K562 (cell line): ENCODE data around the gene KATNAL2. TPM values are rescaled to one million over a fixed set of nuclear protein-coding genes. Genes with fewer than 3 reads are reported as not detected.

Experiments
- ATAC-seq: fragments of 200-7000 bp; cut with Tn5 transposase; 3 replicates; pipeline ENCODE4 v1.9.1; 2020; ENCODE audit warnings: moderate library complexity
- BruUV-seq: library from RNA; stranded (reverse); fragments of 400-500 nt; replicated peaks from 2 replicates; lab custom pipeline; 2021; lab: Mats Ljungman, UMichigan
- CTCF ChIA-PET: fragments of 300-600 bp; formaldehyde crosslinking; extraction: SDS; loops from one replicate; lab custom pipeline; 2021; ENCODE audit warnings: low intra/inter-chr PET ratio; lab: Yijun Ruan, JAX
- POLR2A ChIA-PET: fragments of 300-600, 350-650 bp; sonication (Branson Sonifier 250); formaldehyde crosslinking; extraction: SDS; loops from one replicate; lab custom pipeline; 2021; ENCODE audit warnings: antibody characterized with exemption, inconsistent platforms; lab: Yijun Ruan, JAX
- DNase-seq, 4 experiments: peaks; one replicate each; pipeline versions ENCODE4 v3.0.0 to v3.0.0-alpha.2; 2011 to 2018; ENCODE audit warnings: low spot score in 3 of 4, mixed read lengths in 3 of 4; ENCODE audit errors: extremely low read depth in 1 of 4
- FAIRE-seq: peaks from 2 replicates; lab custom pipeline; 2011; peaks lifted over from hg19 to GRCh38; lab: Jason Lieb, UNC
- H2AFZ ChIP-seq: 2 replicates; pipeline ENCODE4 v1.6.0; 2011; ENCODE audit warnings: low read depth, low read length, control low read depth, inconsistent platforms
- H3K27ac ChIP-seq: fragments of 200-600 bp; 3 replicates; pipeline ENCODE4 v1.8.0; 2011; ENCODE audit warnings: low read depth, mild to moderate bottlenecking, control low read depth, inconsistent platforms, low read length, moderate library complexity, mixed read lengths; ENCODE audit errors: extremely low read depth
- H3K27me3 ChIP-seq, 2 experiments: fragments of 300-600 bp in 1 of 2; 2 replicates in 1 of 2; 3 replicates in 1 of 2; pipeline versions ENCODE4 v1.6.0 to v1.8.0; 2011; ENCODE audit warnings: inconsistent platforms in 2 of 2, low read length in 2 of 2, mild to moderate bottlenecking in 1 of 2, mixed read lengths in 1 of 2, moderate library complexity in 1 of 2; ENCODE audit not compliant: control insufficient read depth in 2 of 2, insufficient read depth in 2 of 2
- H3K36me3 ChIP-seq: fragments of 300-600 bp; 3 replicates; pipeline ENCODE4 v1.8.0; 2011; ENCODE audit warnings: mild to moderate bottlenecking, low read length, inconsistent platforms; ENCODE audit not compliant: control insufficient read depth, insufficient read depth
- H3K4me1 ChIP-seq, 2 experiments: fragments of 200-600 bp in 1 of 2; replicated peaks in 1 of 2; 2 replicates in 1 of 2; 3 replicates in 1 of 2; pipeline versions ENCODE4 v1.5.1 to v1.8.0; 2011; ENCODE audit warnings: inconsistent platforms in 2 of 2, low read length in 2 of 2, mild to moderate bottlenecking in 1 of 2, mixed read lengths in 1 of 2, moderate library complexity in 1 of 2; ENCODE audit not compliant: control insufficient read depth in 2 of 2, insufficient read depth in 2 of 2
- H3K4me2 ChIP-seq: 2 replicates; pipeline ENCODE4 v1.6.1; 2011; ENCODE audit warnings: low read length, control low read depth, inconsistent platforms, mixed read lengths; ENCODE audit not compliant: insufficient read depth
- H3K4me3 ChIP-seq: fragments of 200-600 bp; sonication (generic), shearing (Covaris generic); 2 replicates; pipeline ENCODE4 v1.5.1; 2016; ENCODE audit warnings: control low read depth, inconsistent platforms
- H3K79me2 ChIP-seq: fragments of 200-600 bp; 3 replicates; pipeline ENCODE4 v1.8.0; 2011; ENCODE audit warnings: low read length, inconsistent platforms; ENCODE audit not compliant: control insufficient read depth, insufficient read depth
- H3K9ac ChIP-seq, 2 experiments: 2 replicates each; pipeline versions ENCODE4 v1.6.0 to v1.6.1; 2011; ENCODE audit warnings: low read depth in 2 of 2, low read length in 2 of 2, control low read depth in 1 of 2, inconsistent platforms in 1 of 2, mild to moderate bottlenecking in 1 of 2, mixed read lengths in 1 of 2; ENCODE audit not compliant: insufficient read depth in 1 of 2
- H3K9me1 ChIP-seq: one replicate; pipeline ENCODE4 v1.6.0; 2011; ENCODE audit warnings: inconsistent platforms, mild to moderate bottlenecking, low read length, moderate library complexity; ENCODE audit not compliant: control insufficient read depth, insufficient read depth
- H3K9me3 ChIP-seq: replicated peaks from 2 replicates; pipeline ENCODE4 v1.5.1; 2011; ENCODE audit warnings: low read depth, low read length, inconsistent platforms; ENCODE audit not compliant: control insufficient read depth, insufficient read depth
- H4K20me1 ChIP-seq: replicated peaks from 2 replicates; pipeline ENCODE4 v1.6.1; 2011; ENCODE audit warnings: low read length, inconsistent platforms, mixed read lengths; ENCODE audit not compliant: control insufficient read depth, insufficient read depth
- ARID1B ChIP-seq: fragments of 450-650 bp; IDR thresholded peaks from 2 replicates; pipeline ENCODE4 v1.6.1; 2016; ENCODE audit warnings: antibody characterized with exemption, mild to moderate bottlenecking, inconsistent platforms
- BACH1 ChIP-seq: fragments of 200-800 bp; sonication (Bioruptor generic); IDR thresholded peaks from 2 replicates; pipeline ENCODE4 v1.6.1; 2016; ENCODE audit warnings: missing genetic modification characterization, missing compliant biosample characterization
- E2F6 ChIP-seq, 2 experiments: IDR thresholded peaks; 2 replicates each; pipeline ENCODE4 v1.6.1; 2011; ENCODE audit warnings: borderline replicate concordance in 1 of 2, control low read depth in 1 of 2, low read depth in 1 of 2, low read length in 1 of 2, mild to moderate bottlenecking in 1 of 2, mixed read lengths in 1 of 2, moderate library complexity in 1 of 2; ENCODE audit not compliant: insufficient read depth in 1 of 2, insufficient read length in 1 of 2, poor library complexity in 1 of 2, severe bottlenecking in 1 of 2; ENCODE audit errors: extremely low read depth in 1 of 2
- EGR1 ChIP-seq: fragments of 450-650 bp; conservative IDR thresholded peaks from 2 replicates; pipeline ENCODE4 v1.6.1; 2017; ENCODE audit warnings: mild to moderate bottlenecking
- EZH2 ChIP-seq: IDR thresholded peaks from 2 replicates; pipeline ENCODE4 v1.6.1; 2012; ENCODE audit warnings: low read depth, mild to moderate bottlenecking, inconsistent platforms, low read length, borderline replicate concordance
- HDAC6 ChIP-seq: IDR thresholded peaks from 2 replicates; pipeline ENCODE4 v1.6.1; 2012; ENCODE audit warnings: low read depth, mild to moderate bottlenecking, control low read depth, inconsistent platforms, low read length, moderate library complexity
- HNRNPLL ChIP-seq: fragments of 200-400 bp; formaldehyde crosslinking; IDR thresholded peaks from 2 replicates; pipeline ENCODE4 v1.6.1; 2017; ENCODE audit warnings: low read length, low read depth, mild to moderate bottlenecking; ENCODE audit not compliant: poor library complexity, severe bottlenecking
- MLLT1 ChIP-seq, 2 experiments: fragments of 450-650 bp; IDR thresholded peaks; 2 replicates each; pipeline ENCODE4 v1.6.1; 2016
- MYNN ChIP-seq, 2 experiments: sonication (generic); formaldehyde crosslinking in 1 of 2; IDR thresholded peaks; 2 replicates each; pipeline versions ENCODE4 v1.5.0 to v1.6.1; 2016 to 2020; ENCODE audit warnings: antibody characterized with exemption in 1 of 2, missing genetic modification reagents in 1 of 2
- PTTG1 ChIP-seq: fragments of 450-650 bp; IDR thresholded peaks from 2 replicates; pipeline ENCODE4 v1.6.1; 2016; ENCODE audit warnings: low read depth, mild to moderate bottlenecking, missing genetic modification characterization, missing compliant biosample characterization
- SMARCA5 ChIP-seq: fragments of 450-650 bp; IDR thresholded peaks from 2 replicates; pipeline ENCODE4 v1.6.1; 2016
- TRIM24 ChIP-seq, 2 experiments: fragments of 450-650 bp; IDR thresholded peaks; 2 replicates each; pipeline ENCODE4 v1.6.1; 2016
- ZBTB5 ChIP-seq: fragments of 450-650 bp; IDR thresholded peaks from 2 replicates; pipeline ENCODE4 v1.6.1; 2017; ENCODE audit warnings: antibody characterized with exemption
- ZNF778 ChIP-seq: fragments of 450-650 bp; formaldehyde crosslinking; IDR thresholded peaks from 2 replicates; pipeline ENCODE4 v1.4.0; 2020; ENCODE audit warnings: mild to moderate bottlenecking, moderate library complexity
- WGBS: fragments of 100-300 bp; shearing (Covaris generic); methylation state at CpG from one replicate; pipeline ENCODE4 v1.1.6; 2016; ENCODE audit warnings: low coverage, mixed read lengths; ENCODE audit not compliant: insufficient coverage; ENCODE audit errors: missing lambda C conversion rate; 5-methylcytosine and 5-hydroxymethylcytosine counted together
- in situ Hi-C: fragments of 300-500 bp; cut with MboI; formaldehyde crosslinking; loops from 4 replicates; pipeline ENCODE4 v1.15.0; 2018; ENCODE audit warnings: inconsistent platforms, mixed read lengths
- intact Hi-C: fragments of 100-400 bp; cut with micrococcal nuclease; formaldehyde crosslinking; loops from 2 replicates; pipeline ENCODE4 v1.14.2; 2022
- polyA plus RNA-seq, 8 experiments: library from polyadenylated mRNA; depleted of rRNA in 4 of 8; stranded (reverse) in 5 of 8; unstranded in 3 of 8; fragments of >200 nt; fragmentation: Nextera tagmentation in 2 of 8; fragmentation: Illumina TruSeq in 1 of 8; extraction: Ambion mirVana in 2 of 8; extraction: Trizol in 1 of 8; gene quantifications; 2 replicates each; pipeline versions ENCODE4 v1.2.1 to v1.2.3, GENCODE V29; 2011 to 2014; ENCODE audit warnings: inconsistent platforms in 1 of 8, missing spikeins in 1 of 8
- total RNA-seq, 7 experiments: library from RNA; depleted of rRNA in 6 of 7; stranded (reverse); fragments of >200 nt in 6 of 7; fragmentation: Illumina TruSeq in 2 of 7; extraction: Trizol in 2 of 7; gene quantifications; 2 replicates each; pipeline versions ENCODE4 v1.2.1 to v1.2.3, GENCODE V29; 2011 to 2021; ENCODE audit warnings: low replicate concordance in 1 of 7

KATNAL2 gene
- total and polyA plus RNA-seq, 9 of the 15 experiments (the other 6 are each of a cell fraction or from before 2014, with no cell fraction given): 0.08 to 1.2 (median 0.48) TPM

- TF ChIP-seq E2F6 (IDR thresholded peaks at IDR 0.05; ENCODE audit: borderline replicate concordance in 1 of 2, extremely low read depth in 1 of 2, insufficient read depth in 1 of 2, insufficient read length in 1 of 2, low read depth in 1 of 2, low read length in 1 of 2, poor library complexity in 1 of 2, severe bottlenecking in 1 of 2): peak in 1 of 2 experiments; percentile 12
- peak; percentile 13 for TF ChIP-seq HNRNPLL
- TF ChIP-seq SMARCA5: no peak
Measured at GRCh38 chr18:46916551-46917107, 773 bp upstream of the KATNAL2 start (continued).

- BruUV-seq: TSS peak; percentile 85
- POLR2A ChIA-PET: interaction anchor here (0.6 to 1.2 kb wide), 4 partner anchors 11 to 30 kb away, joined by 3 to 4 read pairs (median 3); no protein-coding TSS in a partner anchor
- Histone ChIP-seq H3K79me2 (peaks cover 40% of the 10 kb centered on the region), H3K36me3 (no peaks in the 10 kb centered on the region), H3K4me2 (peak overlapping the region; percentile 93), H4K20me1 (0 out of 2 replicates have a peak, but pooled peaks cover 4% of the 10 kb centered on the region), H3K9me3 (no peaks in the 10 kb centered on the region), H3K27ac (peak overlapping the region; percentile 94), H3K4me1 (peaks cover 10 to 12% of the 10 kb centered on the region in 2 experiments; a peak in 4 of 5 replicates), H3K9me1 (no peaks in the 10 kb centered on the region), H3K9ac (peak overlapping the region; percentile 87 to 93), H3K27me3 (no peaks in the 10 kb centered on the region), H3K4me3 (peak overlapping the region; percentile 75), H2AFZ (peak overlapping the region; percentile 90)
- WGBS: 7% methylated on average over 20 of the region's 33 CpGs
- DNase-seq (peak; percentile 25 to 78 (median 50)), FAIRE-seq (peak; percentile 86), ATAC-seq (peak; percentile 78)
- intact Hi-C loops: no loop called here
- CTCF ChIA-PET: no interaction called here
- in situ Hi-C loops: no loop called here
- TF ChIP-seq PTTG1 (tag) (no peak), HDAC6 (no peak), MLLT1 (IDR thresholded peaks at IDR 0.05) (peak in 1 of 2 experiments; percentile 98; a peak in 2 of 4 replicates), ZBTB5 (no peak), ARID1B (peak; percentile 21; the same call in 1 of the 2 replicates), BACH1 (peak; percentile 75; the same call in 1 of the 2 replicates), ZNF778 (CRISPR knock-in tag) (no peak), EZH2 (no peak), EGR1 (peak; percentile 39; the same call in 1 of the 2 replicates), MYNN (IDR thresholded peaks at IDR 0.05) (no peak), MYNN (CRISPR knock-in tag; IDR thresholded peaks at IDR 0.05) (no peak), TRIM24 (IDR thresholded peaks at IDR 0.05) (0 out of 4 replicates have a peak, but pooled peaks of 1 of the 2 experiments have one; percentile 26)
Measured at GRCh38 chr18:46917803-46918600, 600 bp downstream of the KATNAL2 start.
